DND-41 (cell line): ENCODE results near the gene IGFBP6.

Source experiments
- ATAC-seq: fragments of 200-7000 bp; cut with Tn5 transposase; 3 replicates; pipeline ENCODE4 v1.9.1; 2021; ENCODE audit warnings: low read depth; ENCODE audit not compliant: insufficient read depth
- DNase-seq: peaks from one replicate; pipeline ENCODE4 v3.0.0-alpha.2; 2020
- H2AFZ ChIP-seq: 2 replicates; pipeline ENCODE4 v1.6.0; 2012; ENCODE audit warnings: low read depth, low read length
- H3K27ac ChIP-seq: 2 replicates; pipeline ENCODE4 v1.5.1; 2012; ENCODE audit warnings: low read length, inconsistent platforms
- H3K27me3 ChIP-seq: fragments of 200-600 bp; sonication (generic); 2 replicates; pipeline ENCODE4 v1.6.0; 2012; ENCODE audit warnings: low read length, mild to moderate bottlenecking, inconsistent platforms; ENCODE audit not compliant: insufficient read depth, poor library complexity
- H3K36me3 ChIP-seq: 2 replicates; pipeline ENCODE4 v1.5.1; 2012; ENCODE audit warnings: low read length, inconsistent platforms; ENCODE audit not compliant: insufficient read depth
- H3K4me1 ChIP-seq: 2 replicates; pipeline ENCODE4 v1.5.1; 2012; ENCODE audit warnings: mild to moderate bottlenecking, low read length; ENCODE audit not compliant: insufficient read depth
- H3K4me2 ChIP-seq: 2 replicates; pipeline ENCODE4 v1.6.0; 2012; ENCODE audit warnings: mild to moderate bottlenecking, moderate library complexity, low read length, inconsistent platforms; ENCODE audit not compliant: insufficient read depth
- H3K4me3 ChIP-seq, 2 experiments: fragments of 200-600 bp in 1 of 2; shearing (Covaris generic) in 1 of 2; 2 replicates each; pipeline ENCODE4 v1.5.1; 2012 to 2016; ENCODE audit warnings: inconsistent platforms in 2 of 2, low read length in 2 of 2, mild to moderate bottlenecking in 2 of 2, low read depth in 1 of 2, moderate library complexity in 1 of 2
- H3K79me2 ChIP-seq: 2 replicates; pipeline ENCODE4 v1.6.0; 2012; ENCODE audit warnings: low read length, inconsistent platforms; ENCODE audit not compliant: insufficient read depth
- H3K9ac ChIP-seq: 2 replicates; pipeline ENCODE4 v1.6.0; 2012; ENCODE audit warnings: low read depth, mild to moderate bottlenecking, inconsistent platforms, low read length, moderate library complexity
- H3K9me3 ChIP-seq: 2 replicates; pipeline ENCODE4 v1.5.1; 2012; ENCODE audit warnings: low read length, moderate library complexity, mild to moderate bottlenecking, inconsistent platforms; ENCODE audit not compliant: insufficient read depth, severe bottlenecking
- H4K20me1 ChIP-seq: 2 replicates; pipeline ENCODE4 v1.6.0; 2012; ENCODE audit warnings: low read length; ENCODE audit not compliant: insufficient read depth
- CTCF ChIP-seq: IDR thresholded peaks from 2 replicates; pipeline ENCODE4 v1.5.1; 2012; ENCODE audit warnings: borderline replicate concordance, low read length, moderate library complexity, mild to moderate bottlenecking; ENCODE audit not compliant: poor library complexity, severe bottlenecking; ENCODE audit errors: extremely low read depth
- EZH2 ChIP-seq: IDR thresholded peaks from 3 replicates; pipeline ENCODE4 v1.6.1; 2012; ENCODE audit warnings: borderline replicate concordance, low read depth, mild to moderate bottlenecking, moderate library complexity, low read length, inconsistent platforms; ENCODE audit not compliant: severe bottlenecking

Gene IGFBP6

GRCh38 chr12:53061404-53062010 is 36.0 kb upstream of the IGFBP6 start:
- no peaks in the 10 kb centered on the region for H3K9me3 ChIP-seq
- no peaks in the 10 kb centered on the region for H3K79me2 ChIP-seq
- H4K20me1 ChIP-seq, result no peaks in the 10 kb centered on the region
- TF ChIP-seq CTCF (peak; percentile 26), EZH2 (no peak)
- H2AFZ ChIP-seq, result no peak overlapping the region
- peaks cover 21% of the 10 kb centered on the region for H3K36me3 ChIP-seq
- ATAC-seq (0 out of 3 replicates have a peak, but pooled peaks have one; percentile 8), DNase-seq (no peak)
- no peak overlapping the region for H3K4me3 ChIP-seq
- H3K4me2 ChIP-seq, result no peak overlapping the region
- no peak overlapping the region for H3K27ac ChIP-seq
- H3K4me1 ChIP-seq, result no peaks in the 10 kb centered on the region
- no peaks in the 10 kb centered on the region for H3K27me3 ChIP-seq
- H3K9ac ChIP-seq, result no peak overlapping the region

- Histone ChIP-seq H3K4me1 (no peaks in the 10 kb centered on the region), H3K79me2 (no peaks in the 10 kb centered on the region), H4K20me1 (no peaks in the 10 kb centered on the region), H3K4me2 (no peak overlapping the region), H3K9me3 (no peaks in the 10 kb centered on the region), H3K27me3 (no peaks in the 10 kb centered on the region), H3K27ac (no peak overlapping the region), H2AFZ (no peak overlapping the region), H3K9ac (no peak overlapping the region), H3K4me3 (no peak overlapping the region), H3K36me3 (peaks cover 22% of the 10 kb centered on the region)
- DNase-seq (no peak), ATAC-seq (no peak)
- TF ChIP-seq CTCF, result no peak
- no peak for TF ChIP-seq EZH2
These were observed 35.2 kb upstream of the IGFBP6 start for GRCh38 chr12:53062011-53062961.

- Histone ChIP-seq H3K9ac (no peak overlapping the region), H3K79me2 (no peaks in the 10 kb centered on the region), H2AFZ (no peak overlapping the region), H4K20me1 (no peaks in the 10 kb centered on the region), H3K27me3 (no peaks in the 10 kb centered on the region), H3K27ac (no peak overlapping the region), H3K4me3 (no peak overlapping the region), H3K4me1 (no peaks in the 10 kb centered on the region), H3K4me2 (no peak overlapping the region), H3K9me3 (no peaks in the 10 kb centered on the region), H3K36me3 (peaks cover 24% of the 10 kb centered on the region)
- no peak for TF ChIP-seq CTCF
- TF ChIP-seq EZH2, result no peak
- no peak for DNase-seq
- no peak for ATAC-seq
These were observed 34.3 kb upstream of the IGFBP6 start for GRCh38 chr12:53062977-53063707.
